Ureter (tissue), 1 donor: ENCODE results near the gene OPN3. TPM values are rescaled to one million over a fixed set of nuclear protein-coding genes. Genes with fewer than 3 reads are reported as not detected.
A peak's percentile ranks its signal among the peaks of the same experiment; 100 is the strongest.
"Not testable (repeated sequence)": the region's sequence is repeated elsewhere in the genome, so short reads cannot be mapped to it uniquely, and the experiment has no call there.

Experiments used
- DNase-seq: peaks from one replicate; pipeline ENCODE4 v3.0.0-alpha.2; 2020; ENCODE audit warnings: low spot score
- total RNA-seq: library from RNA; stranded (reverse); gene quantifications from one replicate; pipeline ENCODE4 v1.2.4, GENCODE V29; 2023
- donor health status: DM: yes; HTN: yes; CAD: no.

OPN3 gene
- total RNA-seq, result 6.5 TPM

DNA sequence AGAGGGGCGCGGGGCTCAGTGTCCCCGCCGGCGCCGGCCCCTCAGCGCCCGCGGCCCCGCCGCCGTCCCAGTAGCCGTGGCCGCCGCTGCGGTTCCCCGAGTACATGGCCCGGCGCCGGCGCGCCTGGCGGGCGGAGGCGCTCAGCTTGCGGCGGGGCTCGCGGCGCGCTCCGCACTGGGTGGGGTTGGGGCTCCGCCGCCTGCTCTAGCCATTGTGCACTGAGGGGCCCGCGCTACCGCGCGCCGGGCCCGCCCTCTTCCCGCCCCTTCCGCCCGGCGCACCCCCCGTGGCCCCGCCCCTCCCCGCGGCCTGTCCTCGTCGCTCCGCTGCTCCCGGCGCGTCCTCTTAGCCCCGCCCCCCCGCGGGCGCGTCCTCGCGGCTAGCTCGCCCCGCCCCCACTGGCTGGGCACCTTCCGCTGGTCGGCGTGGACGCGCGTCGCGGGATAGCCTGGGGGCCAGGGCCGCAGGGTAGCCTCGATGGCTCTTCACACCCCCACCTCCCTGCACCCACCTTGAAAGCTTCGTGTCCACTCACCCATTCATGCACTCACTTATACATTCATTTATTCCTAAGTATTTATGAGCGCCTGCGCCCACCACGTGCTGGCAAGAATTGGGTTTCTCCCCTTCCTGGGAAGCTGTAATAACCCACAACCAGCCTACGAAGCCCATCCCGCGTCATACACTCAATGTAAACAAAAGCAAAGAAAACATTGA lies at the start of gene OPN3, which contains the start of gene CHML:
TSS of gene OPN3 (minus strand) at position 221 of the 718 bp plus-strand sequence. CDS start at position 106, 115 bp downstream.
TSS of gene CHML (minus strand) at position 221 of the 718 bp plus-strand sequence. CDS start 4,603 bp downstream, outside the sequence.
- peak; percentile 94 for DNase-seq

- DNase-seq, result no peak
Observed at GRCh38 chr1:241688940-241689368, 48.8 kb upstream of the OPN3 start.

DNA sequence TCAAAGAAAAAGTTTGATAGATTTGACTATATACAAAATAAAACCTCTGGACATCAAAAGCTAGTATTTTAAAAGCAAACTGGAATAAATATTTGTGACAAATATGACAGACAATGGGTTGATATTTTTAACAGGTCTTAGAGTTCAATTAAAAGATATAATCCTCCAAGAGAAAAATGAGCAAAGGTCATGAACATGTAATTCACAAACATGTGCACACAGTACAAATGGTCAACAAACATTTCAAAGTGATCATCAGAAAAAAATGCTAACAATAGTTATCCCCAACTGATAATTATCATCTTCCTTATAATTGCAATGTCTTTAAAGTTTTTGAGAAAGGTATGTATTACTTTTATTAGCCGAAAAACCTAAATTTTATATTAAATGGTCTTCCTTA lies 43.9 kb upstream of the OPN3 start:
- DNase-seq, result no peak

DNA sequence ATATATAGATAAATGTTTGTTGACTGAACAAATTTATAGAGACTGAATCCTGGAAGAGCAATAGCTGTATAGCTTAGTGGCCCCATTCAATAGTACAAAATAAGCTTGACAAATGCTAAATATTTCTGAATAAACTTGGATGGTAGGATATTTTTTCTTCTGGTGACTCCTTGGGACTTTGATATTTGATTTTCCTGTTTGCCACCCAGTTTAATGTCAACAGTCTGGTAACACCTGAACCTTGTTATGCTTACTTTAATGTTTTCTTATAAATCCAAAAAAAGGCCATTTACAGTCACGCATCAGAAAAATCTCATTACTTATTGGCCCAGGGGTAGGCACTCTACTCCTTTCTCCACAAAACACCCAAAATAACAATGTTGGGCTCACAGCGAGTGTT lies 42.8 kb upstream of the OPN3 start:
- no peak for DNase-seq

- DNase-seq, result not testable (repeated sequence)
Observed at GRCh38 chr1:241681861-241682448, 41.8 kb upstream of the OPN3 start.

GRCh38 chr1:241679961-241680360 lies 39.8 kb upstream of the OPN3 start:
- DNase-seq, result no peak

DNA sequence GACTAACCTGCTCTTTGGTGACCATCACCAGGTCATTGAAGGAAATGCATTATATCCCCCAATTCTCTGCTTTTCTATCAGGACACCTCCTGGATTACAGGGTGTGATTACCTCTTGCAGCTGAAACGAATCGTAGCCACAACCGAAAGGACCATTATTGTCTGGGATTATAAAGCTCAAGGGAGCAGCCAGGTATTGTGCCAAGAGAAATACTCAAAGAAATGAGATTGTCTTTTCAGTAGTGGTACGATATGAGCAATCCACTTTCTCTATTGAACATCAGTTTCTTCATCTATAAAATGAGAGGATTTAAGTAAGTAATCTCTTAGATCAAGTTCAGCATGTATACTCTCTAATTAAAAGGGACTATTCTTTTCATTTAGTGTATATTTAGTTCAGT lies 39.2 kb upstream of the OPN3 start:
- no peak for DNase-seq

DNA sequence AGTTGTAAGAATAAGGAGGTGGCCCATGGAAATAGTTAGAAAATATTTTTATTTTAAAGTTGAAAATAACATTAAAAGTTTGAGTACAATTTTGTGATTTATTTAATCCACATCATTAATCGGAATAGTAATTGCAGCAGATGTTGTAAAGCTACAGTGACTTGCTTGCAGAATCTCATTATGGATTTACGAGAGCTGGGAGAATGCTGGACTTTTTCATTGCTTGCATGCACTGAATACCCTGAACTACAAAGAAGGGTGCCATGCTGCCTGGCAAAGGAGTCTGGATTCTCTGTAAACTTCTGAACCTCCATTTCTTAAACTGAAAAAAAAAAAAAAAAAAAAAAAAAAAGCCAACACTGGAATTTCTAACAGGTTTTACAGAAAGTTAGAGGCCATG lies 38.4 kb upstream of the OPN3 start:
- DNase-seq, result no peak

GRCh38 chr1:241677201-241677600 lies 37.0 kb upstream of the OPN3 start:
- no peak for DNase-seq

DNA sequence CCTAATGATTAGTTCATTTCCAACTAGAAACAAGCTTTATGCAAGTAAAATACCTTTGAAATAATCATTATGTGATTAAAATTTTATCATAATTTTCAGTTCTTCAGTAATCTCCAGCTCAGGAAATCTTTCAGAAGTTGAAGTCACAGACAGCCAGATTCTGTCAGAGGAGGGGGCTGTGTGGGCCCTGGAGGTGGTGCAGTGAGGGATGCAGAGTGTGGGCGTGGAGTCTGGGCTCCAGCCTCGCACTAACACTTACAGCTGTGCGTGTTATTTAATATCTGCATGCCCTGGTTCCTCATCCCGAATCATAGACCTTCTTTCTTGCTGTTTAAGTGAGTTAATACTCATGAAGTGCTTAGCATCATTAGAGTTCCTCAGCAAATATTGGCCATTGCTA lies 35.8 kb upstream of the OPN3 start:
- no peak for DNase-seq

GRCh38 chr1:241674805-241675384 lies 34.7 kb upstream of the OPN3 start:
- DNase-seq, result no peak

DNA sequence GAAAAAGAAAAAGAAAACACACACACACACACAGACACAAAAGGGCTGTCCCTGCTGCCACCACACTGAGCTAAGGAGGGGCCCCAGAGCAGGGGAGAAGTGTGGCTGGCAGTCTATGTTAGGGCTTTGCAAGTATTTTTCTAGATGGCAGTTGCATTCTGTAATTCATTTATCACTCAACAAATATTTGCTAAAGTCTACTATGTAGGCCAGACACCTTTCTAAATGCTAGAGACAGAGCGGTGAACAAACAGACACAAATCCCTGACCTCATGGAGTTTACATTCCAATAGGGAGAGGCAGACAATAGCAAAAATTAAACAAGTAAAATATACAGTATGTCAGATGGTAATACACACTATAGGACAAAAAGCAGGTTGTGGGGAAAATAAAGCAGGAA lies 32.1 kb upstream of the OPN3 start:
- DNase-seq, result no peak

GRCh38 chr1:241666419-241666818 lies 26.2 kb upstream of the OPN3 start:
- no peak for DNase-seq

DNA sequence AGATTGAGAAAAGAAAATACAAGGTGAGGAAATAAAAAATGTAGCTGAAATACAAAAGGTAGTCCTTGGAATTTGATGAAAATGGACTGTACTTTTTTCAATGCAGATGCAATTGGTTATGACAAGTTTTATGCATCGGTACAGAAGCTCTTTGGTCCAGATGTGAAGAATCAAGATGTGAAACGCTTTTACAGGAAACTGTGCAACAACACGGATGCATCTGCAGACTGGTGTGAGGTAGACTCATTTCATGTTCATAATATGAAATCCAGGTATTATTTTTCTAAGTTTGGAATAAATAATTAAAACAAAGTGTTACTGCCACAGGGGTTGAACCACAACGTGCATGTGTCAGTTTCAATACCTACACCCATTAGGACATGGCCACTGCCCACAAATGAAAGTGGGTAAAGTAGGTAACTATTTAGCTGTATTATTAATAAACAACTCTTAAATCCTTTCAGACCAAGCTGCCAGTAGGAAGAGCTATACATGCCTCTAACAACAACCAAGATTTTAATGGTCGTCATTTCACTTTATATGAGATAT lies 20.3 kb upstream of the OPN3 start:
- DNase-seq, result no peak

- not testable (repeated sequence) for DNase-seq
Observed at GRCh38 chr1:241659016-241659415, 18.8 kb upstream of the OPN3 start.

DNA sequence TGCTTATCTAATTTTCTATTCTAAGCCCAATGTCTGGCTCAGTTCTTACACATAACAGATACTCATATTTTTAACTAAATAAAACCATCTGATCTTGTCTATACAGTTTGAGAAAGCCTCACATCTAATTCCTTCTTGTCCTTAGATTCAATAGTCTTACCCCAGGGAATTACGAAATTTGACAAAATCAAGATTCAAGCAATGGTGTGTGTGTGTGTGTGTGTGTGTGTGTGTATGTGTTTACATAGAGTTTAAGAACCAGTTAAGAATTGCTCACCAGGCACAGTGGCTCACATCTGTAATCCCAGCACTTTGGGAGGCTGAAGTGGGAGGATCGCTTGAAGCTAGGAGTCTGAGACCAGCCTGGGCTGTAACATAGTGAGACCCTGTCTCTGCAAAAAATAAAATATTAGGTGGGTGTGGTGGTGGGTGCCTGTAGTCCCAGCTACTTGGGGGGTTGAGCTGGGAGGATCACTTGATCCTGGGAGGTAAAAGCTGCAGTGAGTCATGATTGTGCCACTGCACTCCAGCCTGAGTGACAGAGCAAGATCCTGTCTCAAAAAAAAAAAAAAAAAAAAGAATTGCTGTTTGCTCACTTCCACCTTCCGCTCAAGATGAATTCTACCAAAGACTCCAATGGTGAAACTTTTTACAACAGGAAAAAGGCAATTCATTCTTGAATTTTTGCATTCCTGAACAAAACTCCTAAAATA lies 18.1 kb upstream of the OPN3 start:
- no peak for DNase-seq

- DNase-seq, result no peak
Observed at GRCh38 chr1:241654641-241655040, 14.5 kb upstream of the OPN3 start.

GRCh38 chr1:241654019-241654418 lies 13.8 kb upstream of the OPN3 start:
- no peak for DNase-seq

GRCh38 chr1:241652012-241652411 lies 11.8 kb upstream of the OPN3 start, which contains the start of gene WDR64:
TSS of gene WDR64 (plus strand) at chr1:241652281. CDS start at chr1:241652485, 204 bp downstream.
- DNase-seq, result no peak

DNA sequence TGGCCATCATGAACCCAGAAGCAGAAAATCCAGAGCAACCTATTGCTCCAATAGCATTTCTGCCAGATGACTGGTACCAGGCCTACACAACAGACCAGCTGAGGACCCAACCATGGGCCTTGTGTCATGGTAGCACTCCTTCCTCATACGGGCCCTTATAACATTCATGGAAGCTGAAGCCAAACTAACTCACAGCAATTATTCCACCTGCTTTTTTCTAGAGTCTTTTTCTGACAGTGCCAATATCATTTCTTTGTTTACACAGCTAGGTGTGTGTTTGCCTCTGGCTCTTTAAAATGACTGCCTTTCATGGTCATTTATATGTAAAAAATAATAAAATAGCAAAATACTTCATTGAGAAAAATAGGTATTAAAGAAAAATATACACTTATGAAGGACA lies 8.0 kb upstream of the OPN3 start:
- no peak for DNase-seq

GRCh38 chr1:241647658-241648057 lies 7.5 kb upstream of the OPN3 start:
- DNase-seq, result no peak

GRCh38 chr1:241646201-241646600 lies 6.0 kb upstream of the OPN3 start:
- no peak for DNase-seq
